Caki2 (cell line): ENCODE results near the gene NDFIP2. TPM values are rescaled to one million over a fixed set of nuclear protein-coding genes. Genes with fewer than 3 reads are reported as not detected.
A peak's percentile ranks its signal among the peaks of the same experiment; 100 is the strongest.

Experiments
- DNase-seq: peaks from one replicate; pipeline ENCODE4 v3.0.0-alpha.2; 2015; ENCODE audit warnings: low read depth
- in situ Hi-C: cut with HindIII; loops from 2 replicates; pipeline ENCODE4 v1.10.0; 2016; ENCODE audit warnings: low sequenced_read_pairs, low pct_unique_long_range_greater_than_20kb, mixed read lengths
- total RNA-seq: library from RNA; depleted of rRNA; stranded (reverse); fragments of >200 nt; shearing (Covaris generic); gene quantifications from 2 replicates; pipeline ENCODE4 v1.2.3, GENCODE V29; 2014; ENCODE audit warnings: low replicate concordance

The NDFIP2 gene
- total RNA-seq, 1 experiment from 2014 or later = 103 TPM

- in situ Hi-C loops = no loop called here
These were observed 5.7 kb downstream of the NDFIP2 start for GRCh38 chr13:79486433-79487188.

GRCh38 chr13:79490326-79490725 lies 9.4 kb downstream of the NDFIP2 start:
- no peak for DNase-seq
- in situ Hi-C loops = no loop called here

More at GRCh38 chr13:79486433-79487188, 5.7 kb downstream of the NDFIP2 start:
- DNase-seq = no peak

- DNase-seq = no peak
- in situ Hi-C loops = no loop called here
These were observed 9.9 kb downstream of the NDFIP2 start for GRCh38 chr13:79490824-79491223.

- in situ Hi-C loops = no loop called here
- DNase-seq = no peak
These were observed 10.8 kb downstream of the NDFIP2 start for GRCh38 chr13:79491715-79492114.

GRCh38 chr13:79492313-79492798 lies 11.4 kb downstream of the NDFIP2 start:
- in situ Hi-C loops = no loop called here
- DNase-seq = peak; percentile 58

- in situ Hi-C loops = no loop called here
- no peak for DNase-seq
These were observed 12.1 kb downstream of the NDFIP2 start for GRCh38 chr13:79492918-79493594.

- in situ Hi-C loops = no loop called here
- DNase-seq = no peak
These were observed 15.2 kb downstream of the NDFIP2 start for GRCh38 chr13:79496188-79496587.

- DNase-seq = no peak
- in situ Hi-C loops = no loop called here
These were observed 16.1 kb downstream of the NDFIP2 start for GRCh38 chr13:79497064-79497463.

GRCh38 chr13:79497852-79498251 lies 16.9 kb downstream of the NDFIP2 start:
- no peak for DNase-seq
- in situ Hi-C loops = no loop called here

GRCh38 chr13:79500829-79501228 lies 19.9 kb downstream of the NDFIP2 start:
- in situ Hi-C loops = no loop called here

GRCh38 chr13:79501538-79502232 lies 20.7 kb downstream of the NDFIP2 start:
- no peak for DNase-seq
- in situ Hi-C loops = no loop called here

More at GRCh38 chr13:79500829-79501228, 19.9 kb downstream of the NDFIP2 start:
- no peak for DNase-seq

GRCh38 chr13:79502859-79503468 lies 22.0 kb downstream of the NDFIP2 start:
- no peak for DNase-seq
- in situ Hi-C loops = no loop called here

- in situ Hi-C loops = no loop called here
These were observed 22.6 kb downstream of the NDFIP2 start for GRCh38 chr13:79503473-79504017.

GRCh38 chr13:79508224-79508961 lies 27.4 kb downstream of the NDFIP2 start:
- in situ Hi-C loops = no loop called here
- DNase-seq = no peak

More at GRCh38 chr13:79503473-79504017, 22.6 kb downstream of the NDFIP2 start:
- no peak for DNase-seq

GRCh38 chr13:79511611-79512010 lies 30.7 kb downstream of the NDFIP2 start:
- no peak for DNase-seq
- in situ Hi-C loops = no loop called here

GRCh38 chr13:79512950-79513349 lies 32.0 kb downstream of the NDFIP2 start:
- no peak for DNase-seq
- in situ Hi-C loops = no loop called here

GRCh38 chr13:79516595-79516994 lies 35.6 kb downstream of the NDFIP2 start:
- DNase-seq = no peak

GRCh38 chr13:79519255-79519654 lies 38.3 kb downstream of the NDFIP2 start:
- in situ Hi-C loops = no loop called here
- no peak for DNase-seq

More at GRCh38 chr13:79516595-79516994, 35.6 kb downstream of the NDFIP2 start:
- in situ Hi-C loops = no loop called here
